HepG2 (cell line): ENCODE results near the gene ADPRH. TPM values are rescaled to one million over a fixed set of nuclear protein-coding genes. Genes with fewer than 3 reads are reported as not detected.

ENCODE experiments used
- ATAC-seq: fragments of 200-7000 bp; cut with Tn5 transposase; 3 replicates; pipeline ENCODE4 v1.9.1; 2020; ENCODE audit warnings: mild to moderate bottlenecking, moderate library complexity
- BruUV-seq: library from RNA; stranded (reverse); fragments of 400-500 nt; replicated peaks from 2 replicates; lab custom pipeline; 2021; lab: Mats Ljungman, UMichigan
- CTCF ChIA-PET: fragments of 300-600 bp; formaldehyde crosslinking; extraction: SDS; loops from one replicate; lab custom pipeline; 2021; ENCODE audit warnings: low total read pairs, inconsistent platforms, low intra/inter-chr PET ratio; lab: Yijun Ruan, JAX
- POLR2A ChIA-PET: fragments of 350-600 bp; sonication (Branson Sonifier 250); formaldehyde crosslinking; loops from one replicate; lab custom pipeline; 2020; ENCODE audit warnings: antibody characterized with exemption, inconsistent platforms; lab: Yijun Ruan, JAX
- DNase-seq: peaks from one replicate; pipeline ENCODE4 v3.0.0-alpha.2; 2015; ENCODE audit warnings: low spot score
- FAIRE-seq: peaks from 3 replicates; lab custom pipeline; 2011; peaks lifted over from hg19 to GRCh38; lab: Jason Lieb, UNC
- H2AFZ ChIP-seq: one replicate; pipeline ENCODE4 v1.6.1; 2011; ENCODE audit warnings: low read length, inconsistent platforms
- H3K27ac ChIP-seq: fragments of 300-600 bp; 3 replicates; pipeline ENCODE4 v1.8.0; 2011; ENCODE audit warnings: mixed run types, mild to moderate bottlenecking, mixed read lengths, low read length, inconsistent platforms; ENCODE audit not compliant: insufficient read depth; ENCODE audit errors: extremely low read length
- H3K27me3 ChIP-seq, 2 experiments: fragments of 200-600 bp in 1 of 2; 2 replicates in 1 of 2; 3 replicates in 1 of 2; pipeline versions ENCODE4 v1.6.0 to v1.8.0; 2011; ENCODE audit warnings: low read length in 2 of 2, mild to moderate bottlenecking in 2 of 2, moderate library complexity in 2 of 2, inconsistent platforms in 1 of 2; ENCODE audit not compliant: insufficient read depth in 2 of 2, control insufficient read depth in 1 of 2
- H3K36me3 ChIP-seq, 2 experiments: fragments of 200-600 bp in 1 of 2; replicated peaks in 1 of 2; 2 replicates in 1 of 2; 3 replicates in 1 of 2; pipeline versions ENCODE4 v1.5.1 to v1.8.0; 2011; ENCODE audit warnings: low read length in 2 of 2, inconsistent platforms in 1 of 2; ENCODE audit not compliant: insufficient read depth in 2 of 2, control insufficient read depth in 1 of 2
- H3K4me1 ChIP-seq: 2 replicates; pipeline ENCODE4 v1.5.1; 2012; ENCODE audit warnings: low read length, inconsistent platforms; ENCODE audit not compliant: insufficient read depth
- H3K4me2 ChIP-seq: 2 replicates; pipeline ENCODE4 v1.6.0; 2011; ENCODE audit warnings: low read depth, low read length, inconsistent platforms
- H3K4me3 ChIP-seq, 3 experiments: fragments of 200-600 bp in 1 of 3; sonication (generic), shearing (Covaris generic) in 1 of 3; replicated peaks in 1 of 3; 2 replicates each; pipeline ENCODE4 v1.5.1; 2011 to 2016; ENCODE audit warnings: low read length in 3 of 3, inconsistent platforms in 2 of 3, low read depth in 2 of 3, mild to moderate bottlenecking in 2 of 3, control low read depth in 1 of 3, mixed read lengths in 1 of 3; ENCODE audit not compliant: insufficient read depth in 1 of 3
- H3K79me2 ChIP-seq: one replicate; pipeline ENCODE4 v1.6.1; 2011; ENCODE audit warnings: low read length, inconsistent platforms; ENCODE audit not compliant: insufficient read depth
- H3K9ac ChIP-seq: 2 replicates; pipeline ENCODE4 v1.6.0; 2011; ENCODE audit warnings: mild to moderate bottlenecking, low read depth, low read length, inconsistent platforms; ENCODE audit not compliant: insufficient read depth
- H3K9me3 ChIP-seq: 2 replicates; pipeline ENCODE4 v1.5.1; 2012; ENCODE audit warnings: mild to moderate bottlenecking, low read length
- H4K20me1 ChIP-seq: 2 replicates; pipeline ENCODE4 v1.6.0; 2011; ENCODE audit warnings: inconsistent platforms, mild to moderate bottlenecking, low read length, moderate library complexity; ENCODE audit not compliant: insufficient read depth
- ATRX ChIP-seq: sonication (generic); formaldehyde crosslinking; IDR thresholded peaks from 2 replicates; pipeline ENCODE4 v1.4.0; 2020; ENCODE audit warnings: missing genetic modification reagents, borderline replicate concordance
- DMAP1 ChIP-seq: IDR thresholded peaks from 2 replicates; pipeline ENCODE4 v1.6.1; 2016
- EED ChIP-seq: sonication (generic); formaldehyde crosslinking; IDR thresholded peaks from 2 replicates; pipeline ENCODE4 v1.5.0; 2020; ENCODE audit warnings: mild to moderate bottlenecking, missing genetic modification reagents
- FOXK2 ChIP-seq: fragments of 450-650 bp; IDR thresholded peaks from 2 replicates; pipeline ENCODE4 v1.6.1; 2016
- REL ChIP-seq: sonication (generic); formaldehyde crosslinking; conservative IDR thresholded peaks from 2 replicates; pipeline ENCODE4 v1.8.0; 2022; ENCODE audit warnings: mild to moderate bottlenecking, missing genetic modification reagents, moderate library complexity
- RFXAP ChIP-seq: sonication (generic); formaldehyde crosslinking; IDR thresholded peaks from 2 replicates; pipeline ENCODE4 v1.4.0; 2020; ENCODE audit warnings: missing genetic modification reagents, borderline replicate concordance
- SP2 ChIP-seq: sonication (generic); formaldehyde crosslinking; IDR thresholded peaks from 2 replicates; pipeline ENCODE4 v1.5.1; 2020; ENCODE audit warnings: mild to moderate bottlenecking, missing genetic modification reagents
- TAF1 ChIP-seq: sonication (generic); formaldehyde crosslinking; IDR thresholded peaks from 2 replicates; pipeline ENCODE4 v1.4.0; 2020; ENCODE audit warnings: missing genetic modification reagents
- TMF1 ChIP-seq: sonication (generic); formaldehyde crosslinking; IDR thresholded peaks from 2 replicates; pipeline ENCODE4 v1.8.1; 2022; ENCODE audit warnings: low read depth, missing genetic modification reagents
- TSC22D2 ChIP-seq: sonication (generic); formaldehyde crosslinking; IDR thresholded peaks from 2 replicates; pipeline ENCODE4 v1.5.1; 2020; ENCODE audit warnings: missing genetic modification reagents, mild to moderate bottlenecking, borderline replicate concordance
- WIZ ChIP-seq: sonication (generic); formaldehyde crosslinking; IDR thresholded peaks from 2 replicates; pipeline ENCODE4 v1.5.1; 2020; ENCODE audit warnings: mild to moderate bottlenecking, missing genetic modification reagents
- ZFP41 ChIP-seq: sonication (generic); formaldehyde crosslinking; IDR thresholded peaks from 2 replicates; pipeline ENCODE4 v1.4.0; 2020; ENCODE audit warnings: mild to moderate bottlenecking, missing genetic modification reagents, borderline replicate concordance
- ZNF256 ChIP-seq: sonication (generic); formaldehyde crosslinking; conservative IDR thresholded peaks from 2 replicates; pipeline ENCODE4 v1.4.0; 2020; ENCODE audit warnings: missing genetic modification reagents
- ZNF317 ChIP-seq: sonication (generic); formaldehyde crosslinking; IDR thresholded peaks from 2 replicates; pipeline ENCODE4 v1.5.0; 2020; ENCODE audit warnings: mild to moderate bottlenecking, missing genetic modification reagents
- ZNF687 ChIP-seq: sonication (generic); formaldehyde crosslinking; IDR thresholded peaks from 2 replicates; pipeline ENCODE4 v1.5.1; 2020; ENCODE audit warnings: mild to moderate bottlenecking, missing genetic modification reagents, moderate library complexity
- ZZZ3 ChIP-seq: sonication (generic); formaldehyde crosslinking; IDR thresholded peaks from 2 replicates; pipeline ENCODE4 v1.4.0; 2020; ENCODE audit warnings: missing genetic modification reagents, mild to moderate bottlenecking, borderline replicate concordance
- WGBS: methylation state at CpG from one replicate; pipeline ENCODE4 v1.1.6; 2017; ENCODE audit warnings: low lambda C conversion rate; 5-methylcytosine and 5-hydroxymethylcytosine counted together
- in situ Hi-C: cut with HindIII; loops from 2 replicates; pipeline ENCODE4 v1.10.0; 2017; ENCODE audit warnings: low pct_unique_long_range_greater_than_20kb; ENCODE audit not compliant: extremely low pct_ligation_motif_present
- intact Hi-C: fragments of 100-400 bp; cut with micrococcal nuclease; formaldehyde crosslinking; loops from one replicate; pipeline ENCODE4 v1.10.0; 2022; ENCODE audit not compliant: unreplicated experiment
- polyA plus RNA-seq, 8 experiments: library from polyadenylated mRNA; depleted of rRNA in 3 of 8; stranded (reverse) in 7 of 8; unstranded in 1 of 8; fragments of >200 nt; fragmentation: Illumina TruSeq in 4 of 8; extraction: Trizol in 4 of 8; gene quantifications; 2 replicates each; pipeline versions ENCODE4 v1.2.1 to v1.2.3, GENCODE V29; 2011 to 2016; ENCODE audit warnings: low read depth in 4 of 8, missing spikeins in 1 of 8, mixed read lengths in 1 of 8; ENCODE audit not compliant: insufficient read depth in 1 of 8
- total RNA-seq, 5 experiments: library from RNA; depleted of rRNA; stranded (reverse); fragments of >200 nt; fragmentation: Illumina TruSeq; extraction: Trizol; gene quantifications; 2 replicates each; pipeline ENCODE4 v1.2.3, GENCODE V29; 2016; ENCODE audit warnings: low read depth in 1 of 5

Gene ADPRH
- total and polyA plus RNA-seq, 2 of the 13 experiments (the other 11 are each of a cell fraction or from before 2014, with no cell fraction given): 0.01 to 0.15 TPM

DNA sequence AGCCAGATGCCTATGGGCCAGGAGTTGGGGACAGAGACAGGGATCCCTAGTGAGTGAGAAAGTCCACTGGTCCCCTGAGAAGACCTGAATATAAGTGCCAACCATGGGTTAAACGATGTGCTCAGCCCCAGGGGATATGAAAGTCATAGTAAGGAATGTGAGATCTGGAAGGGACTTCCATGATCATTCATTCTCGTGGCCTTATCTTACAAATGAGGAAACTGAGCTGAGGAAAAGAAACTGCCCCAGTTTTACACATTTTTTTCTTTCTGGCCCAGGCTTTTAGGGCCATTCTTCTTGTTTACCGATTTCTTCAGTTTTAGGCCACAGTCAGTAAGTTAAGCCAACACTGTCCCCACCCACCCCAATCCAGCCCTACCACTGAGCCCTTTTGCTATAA lies 31.0 kb upstream of the ADPRH start:
- FAIRE-seq (no peak), DNase-seq (no peak), ATAC-seq (no peak)
- no peak overlapping the region for H3K4me2 ChIP-seq
- no peak overlapping the region for H3K27ac ChIP-seq
- H3K9me3 ChIP-seq: no peaks in the 10 kb centered on the region
- H4K20me1 ChIP-seq: no peaks in the 10 kb centered on the region
- POLR2A ChIA-PET: no interaction called here
- H3K4me1 ChIP-seq: no peaks in the 10 kb centered on the region
- intact Hi-C loops: no loop called here
- H3K27me3 ChIP-seq: no peaks in the 10 kb centered on the region; a peak in 1 of 5 replicates
- H3K36me3 ChIP-seq: no peaks in the 10 kb centered on the region
- BruUV-seq: no TSS peak
- no peak overlapping the region for H2AFZ ChIP-seq
- no peak overlapping the region for H3K4me3 ChIP-seq
- 0% methylated on average over 3 of the region's 3 CpGs for WGBS
- in situ Hi-C loops: no loop called here
- no peak for TF ChIP-seq TMF1 (CRISPR knock-in tag)
- TF ChIP-seq RFXAP: no peak
- TF ChIP-seq EED (CRISPR knock-in tag): no peak
- no peak for TF ChIP-seq ZZZ3 (CRISPR knock-in tag)
- no peak for TF ChIP-seq DMAP1 (CRISPR knock-in tag)
- no peak for TF ChIP-seq WIZ (CRISPR knock-in tag)
- no peak for TF ChIP-seq TSC22D2 (CRISPR knock-in tag)
- TF ChIP-seq ZNF317 (CRISPR knock-in tag): no peak
- TF ChIP-seq TAF1: no peak
- TF ChIP-seq ZNF256 (CRISPR knock-in tag): no peak
- TF ChIP-seq ZNF687 (CRISPR knock-in tag): no peak
- no peak for TF ChIP-seq REL
- TF ChIP-seq ZFP41: no peak
- no peak for TF ChIP-seq SP2 (CRISPR knock-in tag)
- TF ChIP-seq ATRX (CRISPR knock-in tag): no peak
- no peak for TF ChIP-seq FOXK2
- H3K9ac ChIP-seq: no peak overlapping the region
- CTCF ChIA-PET: no interaction called here
- no peaks in the 10 kb centered on the region for H3K79me2 ChIP-seq
